KG1 (cell line): ENCODE results near the gene IRS2.
"Not testable (repeated sequence)": the region's sequence is repeated elsewhere in the genome, so short reads cannot be mapped to it uniquely, and the experiment has no call there.

Experiments used
- DNase-seq: peaks from one replicate; lab custom pipeline; 2025; lab: John Stamatoyannopoulos, UW

The IRS2 gene, protein sequence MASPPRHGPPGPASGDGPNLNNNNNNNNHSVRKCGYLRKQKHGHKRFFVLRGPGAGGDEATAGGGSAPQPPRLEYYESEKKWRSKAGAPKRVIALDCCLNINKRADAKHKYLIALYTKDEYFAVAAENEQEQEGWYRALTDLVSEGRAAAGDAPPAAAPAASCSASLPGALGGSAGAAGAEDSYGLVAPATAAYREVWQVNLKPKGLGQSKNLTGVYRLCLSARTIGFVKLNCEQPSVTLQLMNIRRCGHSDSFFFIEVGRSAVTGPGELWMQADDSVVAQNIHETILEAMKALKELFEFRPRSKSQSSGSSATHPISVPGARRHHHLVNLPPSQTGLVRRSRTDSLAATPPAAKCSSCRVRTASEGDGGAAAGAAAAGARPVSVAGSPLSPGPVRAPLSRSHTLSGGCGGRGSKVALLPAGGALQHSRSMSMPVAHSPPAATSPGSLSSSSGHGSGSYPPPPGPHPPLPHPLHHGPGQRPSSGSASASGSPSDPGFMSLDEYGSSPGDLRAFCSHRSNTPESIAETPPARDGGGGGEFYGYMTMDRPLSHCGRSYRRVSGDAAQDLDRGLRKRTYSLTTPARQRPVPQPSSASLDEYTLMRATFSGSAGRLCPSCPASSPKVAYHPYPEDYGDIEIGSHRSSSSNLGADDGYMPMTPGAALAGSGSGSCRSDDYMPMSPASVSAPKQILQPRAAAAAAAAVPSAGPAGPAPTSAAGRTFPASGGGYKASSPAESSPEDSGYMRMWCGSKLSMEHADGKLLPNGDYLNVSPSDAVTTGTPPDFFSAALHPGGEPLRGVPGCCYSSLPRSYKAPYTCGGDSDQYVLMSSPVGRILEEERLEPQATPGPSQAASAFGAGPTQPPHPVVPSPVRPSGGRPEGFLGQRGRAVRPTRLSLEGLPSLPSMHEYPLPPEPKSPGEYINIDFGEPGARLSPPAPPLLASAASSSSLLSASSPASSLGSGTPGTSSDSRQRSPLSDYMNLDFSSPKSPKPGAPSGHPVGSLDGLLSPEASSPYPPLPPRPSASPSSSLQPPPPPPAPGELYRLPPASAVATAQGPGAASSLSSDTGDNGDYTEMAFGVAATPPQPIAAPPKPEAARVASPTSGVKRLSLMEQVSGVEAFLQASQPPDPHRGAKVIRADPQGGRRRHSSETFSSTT (N-terminal part only)

DNA sequence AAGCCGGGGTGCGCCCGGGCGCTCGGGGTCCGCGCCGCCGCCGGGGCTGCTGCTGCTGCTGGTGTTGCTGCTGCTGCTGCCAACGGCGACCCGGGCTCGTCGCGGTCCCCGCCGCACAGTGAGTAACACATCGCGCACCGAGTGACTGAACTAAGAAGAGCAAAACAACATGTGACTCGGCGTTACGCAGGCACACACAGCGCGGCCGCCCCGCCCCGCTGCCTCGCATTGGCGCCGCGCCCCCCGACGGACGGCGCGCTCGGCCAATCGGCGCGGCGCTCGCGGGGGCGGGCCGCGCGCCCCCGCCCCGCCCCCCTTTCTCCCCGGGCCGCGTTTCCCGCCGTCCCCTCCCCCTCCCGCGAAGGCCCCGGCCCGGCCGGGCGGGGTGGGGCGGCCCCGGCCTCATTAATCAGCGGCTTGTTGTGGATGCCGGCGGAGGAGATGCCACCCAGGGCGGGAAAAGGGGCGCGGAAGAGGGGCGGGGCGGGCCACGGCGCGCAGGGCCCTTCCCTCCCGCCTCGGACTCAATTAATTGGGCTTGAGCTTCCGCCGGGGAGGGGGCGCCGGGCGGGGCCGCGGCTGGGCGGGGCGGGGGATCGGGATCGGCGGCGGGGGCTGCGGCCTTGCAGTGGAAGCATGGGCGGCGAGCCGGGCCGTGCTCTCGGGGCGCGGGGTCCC, at the start of gene IRS2:
IRS2 (minus strand) TSS at position 127 of the 678 bp plus-strand sequence. CDS start 530 bp downstream, outside the sequence.
- peak; percentile 70 for DNase-seq

DNA sequence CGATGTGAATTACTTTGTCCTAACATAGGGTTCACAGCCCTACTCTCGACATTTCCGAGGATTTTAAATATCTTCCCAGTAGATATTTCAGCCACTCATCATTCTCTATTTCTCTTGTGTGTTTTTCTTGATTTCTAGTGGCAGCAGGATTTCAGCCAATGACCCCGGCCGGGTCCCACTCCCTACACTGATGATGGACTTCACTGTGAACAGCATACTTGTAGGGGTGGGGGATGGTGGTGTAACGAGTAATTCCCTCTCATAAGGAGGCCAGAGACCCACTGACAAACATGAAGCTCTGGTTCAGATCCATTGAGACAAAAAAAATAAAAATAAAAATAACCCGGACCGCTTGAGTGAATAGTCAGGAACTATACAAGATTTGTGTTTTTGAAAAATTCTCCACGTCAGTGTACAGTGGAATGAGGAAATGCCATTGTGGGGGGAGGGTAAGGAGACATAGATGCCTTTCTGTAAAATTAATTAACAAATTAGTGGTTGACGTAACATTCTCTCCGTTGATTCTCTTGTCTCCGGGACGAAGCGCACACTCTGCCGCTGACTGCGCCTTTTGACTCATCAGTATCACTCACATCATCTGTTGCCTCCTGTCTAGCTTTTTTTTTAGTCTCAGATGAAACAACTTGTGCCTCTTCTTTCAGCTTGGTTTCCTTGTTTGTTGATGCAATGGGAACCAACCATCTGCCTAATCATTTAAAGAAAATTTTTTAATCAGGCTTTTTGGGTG, 48.8 kb upstream of the IRS2 start:
- no peak for DNase-seq

DNA sequence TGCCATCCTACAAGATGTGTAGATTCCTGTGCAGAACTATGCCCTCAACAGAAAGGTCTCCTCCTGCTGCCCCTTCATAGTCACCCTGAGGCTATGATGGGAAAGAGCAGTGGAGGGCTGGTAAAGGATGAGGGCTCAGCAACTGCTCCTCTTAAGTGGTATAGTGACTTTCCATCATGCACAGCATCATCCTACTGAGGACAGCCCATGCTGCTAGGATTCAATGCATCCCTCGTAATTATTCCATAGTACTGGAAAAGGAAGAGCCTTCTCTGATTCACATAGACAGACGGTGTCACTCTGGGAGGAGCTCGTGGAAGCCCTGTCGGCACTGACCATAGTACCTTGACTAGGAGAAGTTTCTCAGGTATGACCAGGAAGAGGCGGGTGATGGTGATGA, 47.6 kb upstream of the IRS2 start:
- no peak for DNase-seq

DNA sequence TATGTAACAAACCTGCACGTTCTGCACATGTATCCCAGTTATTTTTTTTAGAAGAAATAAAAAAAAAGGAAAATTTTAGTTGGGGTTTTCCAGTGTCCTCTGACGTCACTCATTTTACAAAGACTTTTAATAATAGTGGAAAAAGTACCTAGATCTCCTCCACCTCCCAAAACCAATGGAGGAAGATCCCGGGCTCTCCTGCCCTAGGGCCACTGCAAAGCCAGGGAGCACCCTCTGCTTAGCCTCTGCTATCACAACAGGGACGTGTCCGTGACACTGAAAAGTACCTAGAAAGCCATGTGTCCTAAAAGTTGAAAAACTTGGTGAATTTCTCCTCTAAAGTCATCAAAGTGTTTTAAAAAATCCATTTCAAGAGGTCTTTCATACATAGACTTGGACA, 46.7 kb upstream of the IRS2 start:
- no peak for DNase-seq

DNA sequence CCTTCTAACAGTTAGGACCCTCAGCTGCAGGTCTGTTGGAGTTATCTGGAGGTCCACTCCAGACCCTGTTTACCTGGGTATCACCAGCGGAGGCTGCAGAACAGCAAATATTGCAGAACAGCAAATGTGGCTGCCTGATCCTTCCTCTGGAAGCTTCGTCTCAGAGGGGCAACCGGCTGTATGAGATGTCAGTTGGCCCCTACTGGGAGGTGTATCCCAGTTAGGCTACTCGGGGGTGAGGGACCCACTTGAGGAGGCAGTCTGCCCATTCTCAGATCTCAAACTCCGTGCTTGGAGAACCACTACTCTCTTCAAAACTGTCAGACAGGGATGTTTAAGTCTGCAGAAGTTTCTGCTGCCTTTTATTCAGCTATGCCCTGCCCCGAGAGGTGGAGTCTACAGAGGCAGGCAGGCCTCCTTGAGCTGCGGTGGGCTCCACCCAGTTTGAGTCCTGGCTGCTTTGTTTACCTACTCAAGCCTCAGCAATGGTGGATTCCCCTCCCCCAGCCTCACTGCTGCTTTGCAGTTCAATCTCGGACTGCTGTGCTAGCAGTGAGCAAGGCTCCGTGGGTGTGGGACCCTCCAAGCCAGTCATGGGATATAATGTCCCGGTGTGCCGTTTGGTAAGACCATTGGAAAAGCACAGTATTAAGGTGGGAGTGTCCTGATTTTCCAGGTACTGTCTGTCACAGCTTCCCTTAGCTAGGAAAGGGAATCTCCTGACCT, 42.4 kb upstream of the IRS2 start:
- not testable (repeated sequence) for DNase-seq

DNA sequence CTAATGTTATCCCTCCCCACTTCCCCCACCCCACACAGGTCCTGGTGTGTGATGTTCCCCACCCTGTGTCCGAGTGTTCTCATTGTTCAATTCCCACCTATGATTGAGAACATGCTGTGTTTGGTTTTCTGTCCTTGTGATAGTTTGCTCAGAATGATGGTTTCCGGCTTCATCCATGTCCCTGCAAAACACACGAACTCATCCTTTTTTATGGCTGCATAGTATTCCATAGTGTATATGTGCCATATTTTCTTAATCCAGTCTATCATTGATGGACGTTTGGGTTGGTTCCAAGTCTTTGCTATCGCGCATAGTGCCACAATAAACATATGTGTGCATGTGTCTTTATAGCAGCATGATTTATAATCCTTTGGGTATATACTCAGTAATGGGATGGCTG, 36.8 kb upstream of the IRS2 start:
- DNase-seq: not testable (repeated sequence)

DNA sequence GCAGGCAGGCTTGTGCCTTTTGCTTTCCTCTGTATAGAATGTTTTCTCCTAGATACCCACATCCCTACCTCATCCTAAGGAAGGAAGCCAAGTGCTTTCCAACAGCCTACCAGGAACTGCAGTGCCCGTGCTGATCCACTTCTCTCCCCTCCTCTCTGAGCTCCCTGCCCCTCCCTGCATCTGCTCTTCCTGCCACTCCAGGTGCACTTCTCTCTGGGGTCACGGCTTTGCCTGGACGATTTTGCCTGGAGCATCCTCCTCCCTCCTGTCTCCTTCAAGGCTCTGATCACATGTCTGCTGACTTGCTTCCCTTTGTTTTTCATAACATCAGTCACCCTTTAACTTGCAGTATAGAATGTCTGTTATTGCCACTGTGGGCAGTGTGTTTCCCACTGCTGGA, 34.7 kb upstream of the IRS2 start:
- DNase-seq: no peak

DNA sequence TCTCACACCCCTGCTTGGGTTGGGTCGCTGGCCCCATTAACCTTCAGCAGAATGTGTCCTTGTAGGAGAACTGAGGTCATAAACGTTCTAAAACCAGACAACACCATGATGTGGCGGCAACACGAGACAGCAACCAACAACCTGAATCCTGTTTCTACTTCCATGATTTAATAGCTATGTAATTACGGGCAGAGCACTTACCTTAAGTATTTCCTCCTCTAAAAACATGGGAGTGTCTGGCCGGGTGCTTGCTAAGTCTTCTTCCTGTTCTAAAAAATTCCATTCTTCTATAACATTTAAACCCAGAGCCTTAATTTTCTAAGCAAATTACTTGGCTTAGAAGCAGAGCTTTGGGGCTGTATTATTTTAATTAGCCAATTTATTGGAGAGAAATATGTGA, 33.5 kb upstream of the IRS2 start:
- DNase-seq: no peak

DNA sequence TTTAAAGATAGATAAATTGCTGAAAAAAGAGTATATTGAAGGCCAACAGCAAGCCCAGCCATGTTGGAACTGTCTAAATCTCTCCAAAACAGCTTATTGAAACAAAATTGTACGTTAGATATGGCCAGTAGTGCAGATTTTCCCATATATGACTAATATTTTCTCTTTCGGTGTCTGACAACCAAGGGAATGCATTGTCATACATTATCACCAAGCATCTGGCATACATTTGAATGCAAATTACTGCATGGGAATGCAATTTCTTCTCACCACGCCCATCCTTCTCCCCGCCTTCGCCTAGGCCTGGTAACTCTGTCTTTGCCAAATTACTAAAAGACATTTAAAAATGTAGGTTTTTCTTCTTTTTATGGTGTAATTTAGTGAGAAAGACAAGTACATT, 32.5 kb upstream of the IRS2 start:
- no peak for DNase-seq

DNA sequence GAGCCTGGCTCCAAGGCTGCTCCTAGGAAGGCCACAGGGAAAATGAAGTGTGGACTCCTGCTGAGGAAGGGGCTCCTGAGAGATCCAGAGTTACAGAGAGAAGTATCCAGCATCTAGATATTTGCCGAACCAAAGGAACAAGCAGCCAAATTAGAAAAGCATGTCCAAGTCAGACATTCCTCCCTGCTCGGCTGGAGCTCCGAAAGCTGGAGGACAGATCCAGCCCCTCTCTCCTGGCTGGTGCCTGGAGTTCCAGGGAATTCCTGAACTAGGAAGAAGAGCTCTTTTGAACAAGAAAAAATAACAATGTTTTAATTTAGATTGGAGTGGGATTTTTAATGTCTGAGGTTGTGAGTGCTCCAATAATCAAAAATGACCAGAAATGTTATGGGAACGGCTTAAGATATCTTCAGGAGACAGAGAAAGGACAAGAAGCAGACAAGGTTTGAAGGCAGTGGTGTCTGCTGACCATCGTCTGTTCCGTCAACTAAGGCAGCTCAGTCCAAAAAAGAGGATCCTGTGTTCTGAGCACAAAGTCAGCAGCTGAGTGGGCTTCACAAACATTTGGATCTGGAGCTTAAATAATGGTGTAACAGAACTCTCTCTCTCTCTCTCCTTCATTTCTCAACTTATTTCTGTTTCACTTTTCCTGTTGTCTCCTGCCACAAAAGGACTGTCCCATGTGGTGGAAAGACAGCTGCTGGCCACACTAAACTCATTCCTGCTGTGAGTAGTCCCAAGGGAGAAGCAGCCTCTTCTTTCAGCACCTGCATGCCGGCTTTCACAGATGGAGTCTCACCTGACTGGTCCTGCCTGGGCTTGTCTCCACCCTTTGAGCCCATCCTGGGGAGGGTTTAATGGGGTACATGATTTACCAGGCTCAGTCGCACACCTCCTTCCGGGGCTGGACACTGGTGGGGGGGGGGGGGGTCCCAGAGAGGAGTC, 31.5 kb upstream of the IRS2 start:
- DNase-seq: no peak

DNA sequence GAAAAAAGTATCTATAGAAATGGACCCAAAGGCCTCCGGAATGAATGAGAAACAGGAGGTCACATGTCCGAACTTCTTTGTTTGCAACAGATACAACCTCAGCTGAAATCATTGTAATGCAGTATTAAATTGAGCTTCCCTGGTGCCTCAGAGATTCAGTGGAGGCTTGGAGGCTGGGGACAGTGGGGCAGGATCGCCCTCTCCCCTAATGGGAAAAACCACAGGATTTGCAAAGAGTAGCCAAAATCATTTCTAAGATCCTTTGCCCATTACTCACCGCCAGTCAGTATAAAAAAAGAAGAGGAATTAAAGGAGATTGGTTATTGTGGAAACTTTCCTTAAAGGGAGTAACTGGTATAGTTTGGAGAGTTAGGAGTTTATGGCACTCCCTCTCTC, 30.4 kb upstream of the IRS2 start:
- no peak for DNase-seq

DNA sequence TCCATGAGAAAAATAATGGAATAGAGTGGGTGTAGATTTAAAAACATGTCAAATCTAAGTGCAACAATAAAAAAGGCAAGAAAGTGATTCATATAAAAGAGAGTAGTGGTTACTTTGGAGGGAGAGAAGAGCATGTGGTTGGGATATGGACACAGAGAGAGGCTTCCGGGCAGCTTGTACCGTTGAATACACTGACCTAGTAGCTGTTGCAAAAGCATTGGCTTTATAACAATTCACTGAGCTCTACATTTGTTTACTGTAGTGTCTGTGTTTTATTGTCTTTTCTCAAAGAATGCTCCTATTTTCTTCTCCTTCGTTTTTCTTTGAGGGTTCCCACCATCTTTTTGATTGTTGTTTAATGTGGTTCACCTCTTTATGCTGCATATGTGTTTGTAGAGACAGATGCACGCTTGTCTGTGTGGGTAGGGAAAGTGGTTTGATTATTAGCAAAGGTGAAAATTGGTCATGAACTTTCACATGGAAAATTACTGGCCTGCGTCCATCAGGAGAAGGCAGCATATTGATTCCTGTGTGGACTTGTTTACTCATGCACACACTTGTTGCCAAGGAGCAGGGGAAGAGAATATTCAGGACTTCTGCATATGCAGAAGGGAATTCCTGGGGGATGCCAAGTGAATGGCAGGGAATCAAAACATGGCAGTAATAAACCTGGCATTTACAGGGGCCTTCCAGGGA, 29.9 kb upstream of the IRS2 start:
- no peak for DNase-seq

DNA sequence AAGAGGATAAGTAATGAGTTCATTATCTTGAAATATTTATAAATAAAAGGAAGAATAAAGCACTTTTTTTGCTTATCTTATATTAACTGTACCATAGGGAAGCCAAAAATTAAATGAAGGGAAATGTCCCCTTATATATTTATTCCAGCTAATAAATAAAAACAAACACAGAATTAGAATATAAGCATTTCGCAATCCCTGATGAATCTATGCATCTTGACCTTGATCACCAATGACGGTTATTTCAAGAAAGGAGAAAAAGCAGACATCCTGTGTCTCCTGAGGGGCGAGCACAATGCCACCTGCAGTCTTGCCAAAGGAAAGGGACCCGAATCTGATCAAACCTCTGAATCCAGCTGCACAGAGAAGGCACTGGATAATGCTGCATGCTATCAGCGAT, 29.3 kb upstream of the IRS2 start:
- DNase-seq: no peak

DNA sequence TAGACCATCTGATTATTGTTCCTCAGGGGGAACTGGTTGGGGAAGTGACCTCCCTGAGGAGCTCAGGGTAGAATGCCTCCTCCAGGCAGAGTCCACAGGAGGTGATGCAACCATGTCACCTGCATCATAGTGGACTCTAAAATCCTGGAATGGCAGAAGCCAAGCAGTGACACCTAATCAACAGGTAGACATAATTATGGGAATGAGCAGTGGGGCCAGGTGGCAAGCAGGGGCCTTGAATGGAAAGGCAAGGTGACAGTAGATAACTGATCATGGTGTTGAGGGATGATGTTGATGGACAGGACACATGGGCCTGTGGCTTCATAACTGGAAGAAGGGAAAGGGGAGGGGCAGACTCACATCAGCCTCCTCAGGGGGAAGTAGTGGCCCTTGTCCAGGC, 27.3 kb upstream of the IRS2 start:
- no peak for DNase-seq

DNA sequence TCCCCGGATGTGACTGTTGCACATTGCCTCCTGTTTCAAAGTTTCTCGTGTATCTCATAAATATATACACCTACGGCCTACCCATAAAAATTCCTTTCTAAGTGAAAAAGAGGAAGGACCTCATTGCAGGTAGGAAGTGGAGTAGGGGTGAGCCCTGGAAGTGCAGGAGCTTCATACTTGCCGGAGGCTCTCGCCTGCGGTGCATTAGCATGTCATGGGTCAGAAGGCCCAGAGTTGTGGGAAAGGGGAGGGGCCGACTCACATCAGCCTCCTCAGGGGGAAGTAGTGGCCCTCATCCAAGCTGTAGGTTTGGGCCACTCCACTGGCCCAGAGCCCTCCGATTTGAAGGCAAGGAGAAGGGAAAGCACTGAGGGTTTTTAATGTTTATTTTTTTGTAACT, 26.0 kb upstream of the IRS2 start:
- DNase-seq: no peak

DNA sequence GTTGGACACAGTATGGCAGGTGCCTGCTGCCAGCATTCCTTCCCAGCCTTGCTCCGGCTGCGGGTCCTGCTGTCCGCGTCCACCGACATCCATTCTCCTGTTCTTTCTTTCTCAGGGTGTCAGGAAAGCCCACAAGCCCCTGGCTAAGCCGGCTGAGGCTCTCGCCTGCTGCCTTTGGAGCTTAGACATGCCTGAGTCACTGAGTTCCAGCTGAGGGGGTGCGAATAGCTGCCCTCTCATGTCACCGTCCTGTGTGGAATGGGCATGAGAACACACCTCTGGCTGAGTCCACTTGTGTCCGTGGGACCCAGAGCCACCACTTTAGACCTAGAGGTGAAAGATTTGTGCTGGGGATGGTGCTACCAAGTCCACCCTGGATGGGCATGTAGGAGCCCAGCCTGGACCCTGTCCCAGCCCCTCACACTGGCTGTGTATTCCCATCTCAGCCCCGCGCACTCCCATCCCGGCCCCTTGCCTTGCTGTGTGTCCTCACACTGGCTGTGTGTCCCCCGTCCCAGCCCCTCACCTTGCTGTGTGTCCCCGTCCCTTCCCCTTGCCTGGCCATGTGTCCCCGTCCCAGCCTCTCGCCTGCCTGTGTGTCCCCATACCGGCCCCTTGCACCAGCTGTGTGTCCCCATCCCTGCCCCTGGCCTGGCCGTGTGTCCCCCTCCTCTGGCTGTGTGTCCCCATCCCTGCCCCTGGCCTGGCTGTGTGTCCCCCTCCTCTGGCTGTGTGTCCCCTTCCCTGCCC, 24.6 kb upstream of the IRS2 start:
- DNase-seq: no peak

DNA sequence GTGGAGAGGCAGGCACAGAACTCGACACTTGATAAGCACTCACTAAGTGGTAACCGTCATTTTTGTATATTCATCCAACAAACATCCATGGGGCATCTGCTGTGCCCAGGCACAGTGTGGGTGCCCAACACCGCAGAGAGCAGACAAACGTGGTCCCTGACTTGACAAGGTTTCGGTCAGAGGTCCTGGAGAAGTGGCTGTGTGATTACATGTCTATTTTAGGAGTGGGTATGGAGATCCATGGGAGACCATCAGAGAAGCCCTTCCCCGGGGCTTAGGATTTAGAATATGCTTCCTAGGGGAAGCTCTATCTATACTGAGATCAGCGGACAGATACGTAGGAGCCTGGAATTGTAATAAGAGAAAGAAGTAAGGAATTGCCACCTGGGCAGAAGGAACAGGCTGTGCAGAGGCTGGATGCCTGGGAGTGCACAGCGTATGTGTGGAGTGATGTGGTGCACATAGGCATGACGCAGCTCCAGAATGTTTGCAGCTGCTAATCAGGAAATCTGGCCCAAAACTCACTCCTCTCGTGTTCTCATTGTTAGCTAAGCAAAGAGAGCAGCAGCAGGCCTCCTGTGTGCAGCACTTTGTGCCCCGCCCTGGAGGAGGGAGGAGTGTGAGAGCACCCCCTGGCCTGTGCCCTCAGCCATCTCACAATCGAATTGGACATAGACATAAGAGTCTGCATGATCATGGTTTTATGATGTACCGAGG, 23.0 kb upstream of the IRS2 start:
- no peak for DNase-seq
